H1 (cell line): ENCODE data around the gene ANKS1A. TPM values are rescaled to one million over a fixed set of nuclear protein-coding genes. Genes with fewer than 3 reads are reported as not detected.

Experiments used
- BCL11A ChIP-seq, 2 experiments: IDR thresholded peaks; one replicate each; pipeline ENCODE4 v1.6.1; 2011; ENCODE audit warnings: low read depth in 2 of 2, low read length in 2 of 2, mild to moderate bottlenecking in 2 of 2
- CBX5 ChIP-seq: fragments of 300-800, 300-1000 bp; sonication (generic); IDR thresholded peaks from 2 replicates; pipeline ENCODE4 v1.7.1; 2016; ENCODE audit warnings: antibody characterized with exemption, low read length, low read depth
- E2F6 ChIP-seq: IDR thresholded peaks from 2 replicates; pipeline ENCODE4 v1.6.1; 2012; ENCODE audit warnings: inconsistent platforms
- HDAC6 ChIP-seq: IDR thresholded peaks from one replicate; pipeline ENCODE4 v1.7.1; 2012; ENCODE audit warnings: low read depth, mild to moderate bottlenecking, inconsistent platforms, low read length, moderate library complexity
- polyA plus RNA-seq, 7 experiments: library from polyadenylated mRNA; depleted of rRNA in 3 of 7; stranded (reverse) in 5 of 7; unstranded in 2 of 7; fragments of >200 nt in 5 of 7; fragments of 200-250 nt in 2 of 7; gene quantifications; 1 replicate in 5 of 7; 2 replicates in 1 of 7; 4 replicates in 1 of 7; pipeline versions ENCODE4 v1.2.1 to v1.2.3, GENCODE V29; 2011 to 2013; ENCODE audit warnings: missing spikeins in 2 of 7, mixed read lengths in 2 of 7
- total RNA-seq: library from RNA; stranded (reverse); fragmentation: NEBNext Ultra II Directional; extraction: Animal tissue kit (Norgen Biotek cat#: 25700); gene quantifications from 2 replicates; pipeline ENCODE4 v1.2.1, GENCODE V29; 2021

Gene ANKS1A
- total and polyA plus RNA-seq, 2 of the 8 experiments (the other 6 are each of a cell fraction or from before 2014, with no cell fraction given) = 9.8 to 30.9 TPM

- TF ChIP-seq CBX5 = no peak
- TF ChIP-seq HDAC6 = no peak
- TF ChIP-seq BCL11A (IDR thresholded peaks at IDR 0.05; ENCODE audit: low read depth in 2 of 2, low read length in 2 of 2) = no peak
- no peak for TF ChIP-seq E2F6
These were observed 90.2 kb downstream of the ANKS1A start (continued) for GRCh38 chr6:34979218-34979617.
